Germinal center (tissue), 1 donor: ENCODE data around the gene CASP7.
"Not testable (repeated sequence)": the region's sequence is repeated elsewhere in the genome, so short reads cannot be mapped to it uniquely, and the experiment has no call there.

Experiments
- DNase-seq: peaks from one replicate; pipeline ENCODE4 v3.0.0; 2012; ENCODE audit warnings: mixed read lengths, low spot score

Gene CASP7

GRCh38 chr10:113679463-113680189 lies at the start of gene CASP7:
Gene CASP7 (plus strand): TSS chr10:113679912. CDS start chr10:113697494, 17,582 bp downstream.
- DNase-seq: peak; percentile 85

- no peak for DNase-seq
Measured at GRCh38 chr10:113630929-113631533, 48.7 kb upstream of the CASP7 start.

GRCh38 chr10:113631684-113632367 lies 47.9 kb upstream of the CASP7 start:
- no peak for DNase-seq

- no peak for DNase-seq
Measured at GRCh38 chr10:113639966-113640365, 39.7 kb upstream of the CASP7 start.

GRCh38 chr10:113641702-113642101 lies 38.0 kb upstream of the CASP7 start:
- no peak for DNase-seq

GRCh38 chr10:113643183-113643582 lies 36.5 kb upstream of the CASP7 start:
- DNase-seq: no peak

GRCh38 chr10:113644185-113645120 lies 35.3 kb upstream of the CASP7 start:
- DNase-seq: no peak

- no peak for DNase-seq
Measured at GRCh38 chr10:113646336-113647201, 33.1 kb upstream of the CASP7 start.

GRCh38 chr10:113647812-113648211 lies 31.9 kb upstream of the CASP7 start:
- DNase-seq: no peak

- DNase-seq: no peak
Measured at GRCh38 chr10:113648478-113648877, 31.2 kb upstream of the CASP7 start.

- no peak for DNase-seq
Measured at GRCh38 chr10:113650172-113650571, 29.5 kb upstream of the CASP7 start.

GRCh38 chr10:113651021-113651420 lies 28.7 kb upstream of the CASP7 start:
- no peak for DNase-seq

- no peak for DNase-seq
Measured at GRCh38 chr10:113651898-113652297, 27.8 kb upstream of the CASP7 start.

GRCh38 chr10:113652456-113652855 lies 27.3 kb upstream of the CASP7 start:
- DNase-seq: not testable (repeated sequence)

GRCh38 chr10:113656896-113657295 lies 22.8 kb upstream of the CASP7 start:
- no peak for DNase-seq

GRCh38 chr10:113657544-113657943 lies 22.2 kb upstream of the CASP7 start:
- DNase-seq: no peak

- DNase-seq: no peak
Measured at GRCh38 chr10:113661332-113661731, 18.4 kb upstream of the CASP7 start.

GRCh38 chr10:113663142-113663541 lies 16.6 kb upstream of the CASP7 start:
- no peak for DNase-seq

GRCh38 chr10:113663908-113664307 lies 15.8 kb upstream of the CASP7 start, which contains the start of gene NRAP:
Gene NRAP (minus strand): TSS chr10:113664041. CDS start chr10:113663882, 159 bp downstream.
- DNase-seq: no peak

GRCh38 chr10:113665352-113665751 lies 14.4 kb upstream of the CASP7 start:
- no peak for DNase-seq

GRCh38 chr10:113665806-113666354 lies 13.8 kb upstream of the CASP7 start:
- DNase-seq: no peak
